NCI-H128 (cell line): ENCODE data around the gene PLCB1.

Experiments used
- DNase-seq: peaks from one replicate; lab custom pipeline; 2025; ENCODE audit not compliant: unreplicated experiment; lab: John Stamatoyannopoulos, UW

Gene PLCB1

GRCh38 chr20:8480597-8480996 is 348.5 kb downstream of the PLCB1 start:
- DNase-seq, result no peak

GRCh38 chr20:8487696-8488095 is 355.6 kb downstream of the PLCB1 start:
- no peak for DNase-seq

- DNase-seq, result no peak
These were observed 357.2 kb downstream of the PLCB1 start for GRCh38 chr20:8489094-8489883.

DNA sequence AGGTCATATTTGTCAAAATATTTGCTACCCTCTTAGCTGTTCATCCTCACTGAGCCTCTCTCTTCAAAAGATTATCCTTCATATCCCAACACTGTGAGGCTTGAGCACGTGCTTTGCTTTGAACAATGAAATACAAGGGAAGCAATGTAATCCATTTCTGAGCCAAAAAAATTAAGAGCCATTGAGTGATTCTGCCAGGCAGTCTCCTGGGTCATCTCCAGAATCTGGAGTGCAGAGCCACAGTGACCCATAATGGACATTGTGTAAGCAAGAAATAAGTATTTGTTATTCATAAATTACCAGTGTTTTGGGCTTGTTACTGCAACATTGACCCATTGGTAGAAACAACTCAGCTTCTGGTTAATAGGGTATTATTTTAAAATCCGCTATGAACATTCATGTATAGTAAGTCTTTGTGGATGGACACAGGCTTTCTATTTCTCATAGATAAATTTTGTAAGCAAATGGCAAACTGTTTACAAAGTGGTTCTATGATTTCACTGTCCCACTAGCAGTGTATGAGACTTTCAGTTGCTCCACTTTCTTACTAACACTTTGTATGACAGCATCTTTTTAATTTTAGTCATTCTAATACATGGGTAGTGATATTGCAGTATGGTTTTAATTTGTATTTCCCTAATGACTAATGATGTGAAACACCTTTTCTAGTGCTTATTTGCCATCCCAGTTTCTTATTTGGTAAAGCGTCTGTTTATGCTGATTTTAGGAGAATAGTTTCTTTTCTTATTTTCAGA is 358.2 kb downstream of the PLCB1 start:
- DNase-seq, result no peak

DNA sequence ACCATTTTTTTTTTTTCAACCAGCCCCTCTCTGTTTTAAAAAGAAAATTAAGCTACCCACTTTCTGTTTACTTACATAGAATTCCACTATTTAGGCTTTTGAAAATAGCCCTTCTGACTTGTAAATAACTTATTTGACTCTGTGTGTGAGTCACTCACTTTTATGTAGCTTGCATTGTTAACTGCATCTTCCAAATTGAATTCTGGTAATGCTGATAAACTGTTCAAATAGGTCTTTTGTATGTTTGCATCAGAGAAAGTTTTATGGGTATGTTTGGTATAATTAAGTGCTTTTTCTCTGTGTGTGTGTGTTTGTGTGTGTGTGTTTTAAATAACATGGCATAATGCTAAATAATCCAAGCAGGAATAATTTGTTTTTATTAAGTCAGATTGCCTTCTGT is 360.1 kb downstream of the PLCB1 start:
- DNase-seq, result no peak

DNA sequence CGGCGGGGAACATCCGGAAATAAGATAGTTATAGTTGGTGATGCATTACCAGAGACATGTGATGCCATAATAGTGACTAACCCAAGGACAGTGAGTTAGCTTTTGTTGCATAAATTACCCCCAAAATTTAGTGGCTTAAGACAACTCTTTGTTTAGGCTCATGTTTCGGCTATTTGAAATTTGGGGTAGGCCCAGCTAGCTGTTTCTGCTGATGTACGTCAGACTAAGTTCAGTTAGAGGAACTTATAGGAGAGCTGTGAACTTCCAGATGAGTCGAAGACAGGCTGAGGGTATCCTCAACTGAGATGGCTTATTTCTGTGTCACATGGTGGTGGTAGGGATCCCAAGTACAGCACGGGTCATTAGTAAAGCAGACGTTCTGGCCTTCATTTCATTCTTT is 366.5 kb downstream of the PLCB1 start:
- no peak for DNase-seq

DNA sequence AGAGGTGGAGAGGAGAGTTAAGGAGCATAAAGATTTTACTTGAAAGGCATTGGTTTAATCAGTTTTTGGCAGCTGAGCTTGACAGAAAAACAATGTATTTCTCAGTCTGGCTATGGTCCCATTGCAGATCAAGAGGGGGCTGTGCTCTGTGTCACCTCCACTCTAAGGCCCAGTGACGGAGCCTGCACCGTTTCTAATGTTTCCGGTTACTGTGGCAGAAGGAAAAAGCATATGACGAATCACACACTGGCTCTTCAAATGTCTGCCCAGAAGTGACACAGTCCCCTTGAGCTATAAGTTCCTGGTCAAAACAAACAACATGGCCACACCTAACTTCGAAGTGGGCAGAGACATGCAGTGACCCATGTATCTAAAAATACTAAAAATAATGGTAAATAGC is 372.0 kb downstream of the PLCB1 start:
- no peak for DNase-seq

DNA sequence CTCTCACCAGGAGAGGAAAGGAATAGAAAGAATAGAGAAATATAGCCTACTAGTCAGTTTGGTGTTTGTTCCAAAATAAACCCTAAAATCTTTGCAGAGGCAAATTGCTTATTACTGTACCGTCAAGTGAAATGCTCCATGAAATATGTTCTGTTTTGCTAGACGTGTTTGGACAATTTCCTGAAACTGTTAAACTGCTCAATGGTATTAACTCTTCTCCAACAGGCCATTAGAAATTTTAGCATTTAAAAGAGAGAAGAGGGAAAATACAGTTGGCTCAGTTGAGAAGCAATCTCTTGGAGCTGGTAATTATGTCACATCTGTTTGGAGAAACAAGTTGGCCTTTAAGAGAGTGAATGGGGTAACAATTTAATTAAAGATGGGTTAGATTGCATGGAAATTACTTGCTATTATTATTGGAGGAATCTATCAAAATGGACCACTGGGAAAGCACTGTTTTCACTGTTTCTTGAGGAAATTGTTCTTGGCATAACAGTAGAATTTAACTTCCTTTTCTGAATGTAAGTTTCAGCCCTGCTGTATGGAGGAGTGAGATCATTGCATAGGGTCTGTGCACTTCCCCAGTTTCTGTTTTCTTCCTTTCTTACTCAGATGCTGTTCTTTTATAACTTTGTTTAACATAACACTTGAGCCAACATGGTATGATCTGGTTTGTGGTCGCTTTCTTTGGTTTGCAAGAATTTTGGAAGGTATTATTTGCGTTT is 373.6 kb downstream of the PLCB1 start:
- DNase-seq, result no peak

- no peak for DNase-seq
These were observed 375.2 kb downstream of the PLCB1 start for GRCh38 chr20:8507231-8507630.

DNA sequence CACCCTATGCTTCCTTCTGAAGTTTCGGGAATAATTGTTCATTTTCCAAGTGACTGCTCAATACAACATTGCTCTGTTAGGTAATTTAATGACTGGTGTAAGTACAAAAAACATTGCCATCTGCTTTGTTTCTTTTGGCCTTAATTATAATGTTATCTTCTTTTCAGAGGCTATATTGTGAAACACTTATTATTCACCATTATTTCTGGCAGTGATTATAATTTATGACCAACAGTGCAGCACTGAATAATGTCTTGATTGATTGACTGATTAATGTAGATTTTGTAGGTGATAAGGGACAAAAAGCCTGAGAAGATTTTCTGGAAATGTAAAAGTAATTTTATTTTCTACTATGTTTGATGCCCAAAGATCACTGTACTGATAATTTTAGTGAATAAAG is 377.7 kb downstream of the PLCB1 start:
- DNase-seq, result no peak

GRCh38 chr20:8510808-8511207 is 378.7 kb downstream of the PLCB1 start:
- DNase-seq, result no peak

GRCh38 chr20:8512003-8512402 is 379.9 kb downstream of the PLCB1 start:
- no peak for DNase-seq

GRCh38 chr20:8515810-8516435 is 383.9 kb downstream of the PLCB1 start:
- DNase-seq, result no peak

GRCh38 chr20:8518878-8519277 is 386.8 kb downstream of the PLCB1 start:
- no peak for DNase-seq

DNA sequence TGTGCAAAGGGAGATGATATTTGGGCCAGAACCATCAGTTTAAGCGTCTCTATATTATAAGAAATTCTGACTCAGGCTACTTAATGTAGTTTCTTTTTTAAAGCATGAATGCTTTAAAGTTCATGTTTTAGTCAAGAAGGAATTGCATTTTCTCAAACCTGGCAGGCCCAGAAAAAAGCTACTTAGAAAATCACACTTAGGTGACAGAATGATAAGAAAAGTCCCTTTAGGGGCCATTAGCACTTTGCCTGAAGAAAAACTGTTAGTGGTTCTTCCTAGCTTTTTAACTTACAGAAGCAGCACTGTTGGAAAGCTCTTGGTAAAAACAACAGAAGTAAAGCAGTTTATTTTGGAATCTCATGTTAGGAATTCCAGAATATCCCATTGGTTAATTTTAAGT is 387.8 kb downstream of the PLCB1 start:
- no peak for DNase-seq

- DNase-seq, result no peak
These were observed 390.1 kb downstream of the PLCB1 start for GRCh38 chr20:8522168-8522567.

- no peak for DNase-seq
These were observed 391.6 kb downstream of the PLCB1 start for GRCh38 chr20:8523684-8524083.

- no peak for DNase-seq
These were observed 392.3 kb downstream of the PLCB1 start for GRCh38 chr20:8524101-8525016.

DNA sequence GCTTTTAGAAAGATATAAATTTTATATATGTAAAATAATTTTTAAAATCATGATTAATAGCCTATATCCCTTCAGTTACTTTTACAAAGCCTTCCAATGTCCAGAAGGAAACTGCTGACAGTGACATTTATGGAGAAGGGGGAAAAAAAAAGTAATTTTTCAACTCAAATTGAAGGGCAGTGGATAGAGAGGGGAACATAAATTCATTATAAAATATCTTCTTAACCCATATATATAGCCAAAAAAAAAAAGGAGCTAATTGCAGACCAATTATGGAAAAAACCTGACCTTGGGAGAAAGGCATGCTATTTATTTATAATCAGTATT is 392.9 kb downstream of the PLCB1 start:
- no peak for DNase-seq

GRCh38 chr20:8526610-8527009 is 394.5 kb downstream of the PLCB1 start:
- DNase-seq, result no peak
